Kidney (tissue), 14 donors: ENCODE data around the gene TNFAIP2. TPM values are rescaled to one million over a fixed set of nuclear protein-coding genes. Genes with fewer than 3 reads are reported as not detected.

Experiments used
- DNase-seq, 5 donors: peaks; one replicate each; pipeline ENCODE4 v3.0.0-alpha.2; 2013 to 2020
- FAIRE-seq: peaks from 2 replicates; lab custom pipeline; 2012; peaks lifted over from hg19 to GRCh38; lab: Jason Lieb, UNC
- H3K27ac ChIP-seq, 2 donors: one replicate each; pipeline ENCODE4 v1.7.0; 2013; ENCODE audit warnings: low read depth in 2 of 2, low read length in 2 of 2, inconsistent platforms in 1 of 2
- H3K27me3 ChIP-seq: one replicate; pipeline ENCODE4 v1.7.1; 2013; ENCODE audit warnings: low read length, inconsistent platforms; ENCODE audit not compliant: control insufficient read depth, insufficient read depth
- H3K36me3 ChIP-seq, 3 donors: one replicate each; pipeline versions ENCODE4 v1.7.0 to v1.7.1; 2013; ENCODE audit warnings: low read length in 3 of 3, control low read depth in 1 of 3, inconsistent platforms in 1 of 3; ENCODE audit not compliant: insufficient read depth in 3 of 3, control insufficient read depth in 2 of 3
- H3K4me1 ChIP-seq, 3 donors: one replicate each; pipeline versions ENCODE4 v1.7.0 to v1.7.1; 2013; ENCODE audit warnings: low read length in 3 of 3, inconsistent platforms in 1 of 3, low read depth in 1 of 3; ENCODE audit not compliant: control insufficient read depth in 2 of 3, insufficient read depth in 2 of 3
- H3K4me3 ChIP-seq, 3 donors: one replicate each; pipeline versions ENCODE4 v1.7.0 to v1.8.1; 2013; ENCODE audit warnings: low read length in 3 of 3, control low read depth in 1 of 3, inconsistent platforms in 1 of 3
- H3K9ac ChIP-seq, 3 donors: one replicate each; pipeline versions ENCODE4 v1.7.0 to v1.7.1; 2013; ENCODE audit warnings: low read length in 3 of 3, control low read depth in 1 of 3, inconsistent platforms in 1 of 3
- H3K9me3 ChIP-seq, 3 donors: one replicate each; pipeline versions ENCODE4 v1.7.0 to v1.7.1; 2013; ENCODE audit warnings: low read length in 3 of 3, control low read depth in 1 of 3, inconsistent platforms in 1 of 3; ENCODE audit not compliant: control insufficient read depth in 2 of 3, insufficient read depth in 1 of 3
- intact Hi-C: fragments of 100-400 bp; cut with DNase I; formaldehyde crosslinking; loops from one replicate; pipeline ENCODE4 v1.11.1; 2022
- polyA plus RNA-seq: library from polyadenylated mRNA; stranded (reverse); fragments of 350-450 nt; fragmentation: Illumina TruSeq; extraction: RNeasy Lipid Tissue Mini Kit (QIAGEN cat#74804); gene quantifications from one replicate; pipeline ENCODE4 v1.2.3, GENCODE V29; 2014; ENCODE audit warnings: low read depth, low replicate concordance; ENCODE audit not compliant: insufficient read depth
- total RNA-seq: library from RNA; stranded (reverse); fragmentation: NEBNext Ultra II Directional; extraction: Animal tissue kit (Norgen Biotek cat#: 25700); gene quantifications from one replicate; pipeline ENCODE4 v1.2.1, GENCODE V29; 2021
- TF ChIP-seq, protein P1 (sequence below): IDR thresholded peaks from 3 replicates; pipeline ENCODE4 v1.5.1; 2012; ENCODE audit warnings: mild to moderate bottlenecking, moderate library complexity, borderline replicate concordance; ENCODE audit not compliant: insufficient read depth; ENCODE audit errors: extremely low read depth
- donor health status: control.
- donor health status: control.
- donor health status: control.
- donor health status: control.
- donor health status: control.
- donor health status: DM: yes; HTN: yes; CAD: no.
- donor health status: Normal renal cell carcinoma (clear cell type).

The TNFAIP2 gene
- total and polyA plus RNA-seq, 2 donors from 2014 or later: 42.9 to 301 TPM

GRCh38 chr14:103146141-103146709 is 23.0 kb downstream of the TNFAIP2 start:
- no peak for FAIRE-seq

GRCh38 chr14:103149351-103150237 is 26.3 kb downstream of the TNFAIP2 start:
- TF ChIP-seq, protein P1, sequence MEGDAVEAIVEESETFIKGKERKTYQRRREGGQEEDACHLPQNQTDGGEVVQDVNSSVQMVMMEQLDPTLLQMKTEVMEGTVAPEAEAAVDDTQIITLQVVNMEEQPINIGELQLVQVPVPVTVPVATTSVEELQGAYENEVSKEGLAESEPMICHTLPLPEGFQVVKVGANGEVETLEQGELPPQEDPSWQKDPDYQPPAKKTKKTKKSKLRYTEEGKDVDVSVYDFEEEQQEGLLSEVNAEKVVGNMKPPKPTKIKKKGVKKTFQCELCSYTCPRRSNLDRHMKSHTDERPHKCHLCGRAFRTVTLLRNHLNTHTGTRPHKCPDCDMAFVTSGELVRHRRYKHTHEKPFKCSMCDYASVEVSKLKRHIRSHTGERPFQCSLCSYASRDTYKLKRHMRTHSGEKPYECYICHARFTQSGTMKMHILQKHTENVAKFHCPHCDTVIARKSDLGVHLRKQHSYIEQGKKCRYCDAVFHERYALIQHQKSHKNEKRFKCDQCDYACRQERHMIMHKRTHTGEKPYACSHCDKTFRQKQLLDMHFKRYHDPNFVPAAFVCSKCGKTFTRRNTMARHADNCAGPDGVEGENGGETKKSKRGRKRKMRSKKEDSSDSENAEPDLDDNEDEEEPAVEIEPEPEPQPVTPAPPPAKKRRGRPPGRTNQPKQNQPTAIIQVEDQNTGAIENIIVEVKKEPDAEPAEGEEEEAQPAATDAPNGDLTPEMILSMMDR: no peak
- FAIRE-seq: no peak

More at GRCh38 chr14:103146141-103146709, 23.0 kb downstream of the TNFAIP2 start:
- DNase-seq: no peak
- Histone ChIP-seq H3K9me3 (no peaks in the 10 kb centered on the region), H3K4me1 (no peaks in the 10 kb centered on the region), H3K27ac (no peak overlapping the region), H3K36me3 (no peaks in the 10 kb centered on the region), H3K4me3 (no peak overlapping the region), H3K9ac (no peak overlapping the region), H3K27me3 (no peaks in the 10 kb centered on the region)
- TF ChIP-seq, protein P1: no peak
- intact Hi-C loops: no loop called here

DNA sequence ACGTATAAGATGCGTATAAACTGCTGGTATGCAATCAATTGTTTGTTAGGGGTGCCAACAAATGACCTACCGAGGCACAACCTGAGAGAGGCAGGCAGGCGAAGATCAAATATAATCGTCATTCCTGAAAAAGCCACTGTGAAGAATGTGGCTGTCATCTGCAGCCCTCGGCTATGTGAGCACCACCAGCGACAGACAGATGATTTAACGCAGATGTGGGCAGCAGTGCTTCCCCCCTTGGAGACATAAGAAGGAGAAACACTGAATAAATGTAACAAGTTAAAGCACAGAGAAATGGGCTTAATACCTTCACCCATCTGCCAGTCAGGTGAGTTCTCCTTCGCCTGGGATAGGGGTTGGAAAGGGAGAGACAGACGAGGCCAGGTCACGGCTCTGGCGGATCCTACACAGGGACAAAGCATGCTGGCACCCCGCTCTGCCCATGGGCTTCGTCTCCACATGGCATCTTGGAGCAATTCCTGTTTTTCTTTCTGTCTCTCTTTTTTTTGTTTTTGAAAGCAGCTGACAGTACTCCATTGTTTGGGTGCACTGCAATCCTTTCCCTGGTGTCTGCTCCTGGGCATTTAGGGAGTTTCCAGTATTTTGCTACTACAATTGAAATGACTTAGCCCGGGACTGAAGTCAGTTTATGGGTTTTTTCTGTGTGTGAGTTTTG is 28.1 kb downstream of the TNFAIP2 start:
- TF ChIP-seq, protein P1: no peak
- H3K9ac ChIP-seq: no peak overlapping the region
- H3K36me3 ChIP-seq: no peaks in the 10 kb centered on the region
- H3K27ac ChIP-seq: no peak overlapping the region
- H3K27me3 ChIP-seq: no peaks in the 10 kb centered on the region
- no peaks in the 10 kb centered on the region for H3K9me3 ChIP-seq
- no peaks in the 10 kb centered on the region for H3K4me1 ChIP-seq
- intact Hi-C loops: no loop called here
- FAIRE-seq: no peak
- H3K4me3 ChIP-seq: no peak overlapping the region
- DNase-seq: no peak

More at GRCh38 chr14:103149351-103150237, 26.3 kb downstream of the TNFAIP2 start:
- no peaks in the 10 kb centered on the region for H3K9me3 ChIP-seq
- H3K4me3 ChIP-seq: no peak overlapping the region
- H3K36me3 ChIP-seq: no peaks in the 10 kb centered on the region
- H3K27me3 ChIP-seq: no peaks in the 10 kb centered on the region
- H3K27ac ChIP-seq: no peak overlapping the region
- no peaks in the 10 kb centered on the region for H3K4me1 ChIP-seq
- intact Hi-C loops: no loop called here
- no peak overlapping the region for H3K9ac ChIP-seq
- DNase-seq: no peak
